ENCODE results near the gene RFTN1.

The RFTN1 gene

DNA sequence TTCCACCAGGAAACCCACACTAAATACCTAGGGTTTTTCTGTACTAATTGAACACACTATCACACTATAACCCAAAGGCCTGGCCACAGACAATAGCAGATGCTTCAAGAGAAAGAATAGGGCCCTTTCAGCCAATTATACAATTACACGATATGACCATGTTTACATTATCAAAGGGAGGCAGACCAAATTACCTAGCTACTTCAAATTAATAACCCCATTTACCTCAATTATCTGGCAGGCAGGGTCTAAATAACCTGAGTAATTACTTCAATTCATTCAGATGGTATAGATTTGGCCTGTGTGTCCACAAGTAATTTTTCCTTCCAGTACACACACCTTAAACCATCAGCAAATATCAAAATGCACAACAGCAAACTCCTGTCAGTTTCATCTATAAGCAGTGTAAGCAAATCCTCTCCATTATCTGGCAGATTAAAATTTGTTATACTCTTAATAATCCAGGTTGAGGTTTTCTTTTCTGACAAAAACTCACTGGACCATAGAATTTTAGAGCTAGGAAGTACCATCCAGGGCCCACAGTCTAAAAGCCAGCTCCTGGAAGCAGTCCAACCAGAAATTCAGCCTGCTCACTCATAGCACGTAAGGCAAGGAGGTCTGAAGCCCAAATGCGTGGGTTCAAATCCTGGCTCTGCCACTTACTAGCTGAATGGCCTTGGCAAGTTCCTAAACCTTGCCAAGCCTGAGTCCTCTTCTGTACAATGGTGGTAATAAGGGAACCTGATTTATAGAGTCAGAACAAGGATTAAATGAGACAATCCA lies 51.8 kb downstream of the RFTN1 start:
- in situ Hi-C loops (cut with MboI; ENCODE audit: low pct_unique_long_range_greater_than_20kb, low sequenced_read_pairs, unreplicated experiment), result no loop called here
- TF ChIP-seq, protein P1, sequence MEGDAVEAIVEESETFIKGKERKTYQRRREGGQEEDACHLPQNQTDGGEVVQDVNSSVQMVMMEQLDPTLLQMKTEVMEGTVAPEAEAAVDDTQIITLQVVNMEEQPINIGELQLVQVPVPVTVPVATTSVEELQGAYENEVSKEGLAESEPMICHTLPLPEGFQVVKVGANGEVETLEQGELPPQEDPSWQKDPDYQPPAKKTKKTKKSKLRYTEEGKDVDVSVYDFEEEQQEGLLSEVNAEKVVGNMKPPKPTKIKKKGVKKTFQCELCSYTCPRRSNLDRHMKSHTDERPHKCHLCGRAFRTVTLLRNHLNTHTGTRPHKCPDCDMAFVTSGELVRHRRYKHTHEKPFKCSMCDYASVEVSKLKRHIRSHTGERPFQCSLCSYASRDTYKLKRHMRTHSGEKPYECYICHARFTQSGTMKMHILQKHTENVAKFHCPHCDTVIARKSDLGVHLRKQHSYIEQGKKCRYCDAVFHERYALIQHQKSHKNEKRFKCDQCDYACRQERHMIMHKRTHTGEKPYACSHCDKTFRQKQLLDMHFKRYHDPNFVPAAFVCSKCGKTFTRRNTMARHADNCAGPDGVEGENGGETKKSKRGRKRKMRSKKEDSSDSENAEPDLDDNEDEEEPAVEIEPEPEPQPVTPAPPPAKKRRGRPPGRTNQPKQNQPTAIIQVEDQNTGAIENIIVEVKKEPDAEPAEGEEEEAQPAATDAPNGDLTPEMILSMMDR (IDR thresholded peaks at IDR 0.05; ENCODE audit: extremely low read depth, insufficient read depth, missing control alignments), result no peak
- no peak for DNase-seq (ENCODE audit: low spot score)

DNA sequence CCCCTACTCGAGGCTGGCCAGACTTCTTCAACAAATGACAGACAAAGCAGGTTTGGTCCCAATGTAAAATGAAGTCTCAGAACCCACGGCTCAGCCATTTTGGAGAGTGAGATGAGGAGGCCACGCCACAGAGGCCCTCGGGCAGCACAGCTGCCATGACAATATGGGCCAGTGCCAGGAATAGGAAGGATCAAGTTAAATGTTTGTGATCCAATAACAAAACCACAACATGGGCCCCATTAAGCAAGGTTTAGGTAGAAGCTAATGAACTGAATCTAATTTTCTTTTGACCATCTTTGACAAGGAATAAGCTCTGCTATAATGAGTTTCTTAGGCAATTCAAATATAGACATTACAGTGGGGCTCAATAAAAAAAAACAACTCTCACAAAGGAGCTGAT lies 52.6 kb downstream of the RFTN1 start:
- in situ Hi-C loops (cut with MboI; ENCODE audit: low pct_unique_long_range_greater_than_20kb, low sequenced_read_pairs, unreplicated experiment), result no loop called here
- TF ChIP-seq, protein P1 (IDR thresholded peaks at IDR 0.05; ENCODE audit: extremely low read depth, insufficient read depth, missing control alignments), result no peak
- no peak for DNase-seq (ENCODE audit: low spot score)

DNA sequence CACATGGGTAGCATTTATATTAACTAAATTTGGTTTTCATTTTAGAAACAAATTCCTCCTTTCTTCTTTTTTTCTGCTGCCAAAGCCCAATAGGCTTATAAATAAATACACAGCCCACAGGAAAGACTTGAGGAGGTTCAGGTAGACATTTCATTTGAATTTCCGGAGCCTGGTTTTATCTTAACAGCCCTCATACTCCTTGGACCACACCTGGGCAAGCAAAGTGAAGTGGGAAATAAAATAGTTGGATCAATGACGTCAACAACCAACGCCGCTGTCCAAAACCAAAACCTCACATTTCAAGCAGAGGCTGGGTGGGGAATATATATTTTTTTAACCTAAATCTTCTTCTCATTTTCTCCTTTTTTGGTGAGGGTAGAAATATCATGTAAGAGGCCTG lies 53.2 kb downstream of the RFTN1 start:
- no peak for DNase-seq (ENCODE audit: low spot score)
- in situ Hi-C loops (cut with MboI; ENCODE audit: low pct_unique_long_range_greater_than_20kb, low sequenced_read_pairs, unreplicated experiment), result no loop called here
- TF ChIP-seq, protein P1 (IDR thresholded peaks at IDR 0.05; ENCODE audit: extremely low read depth, insufficient read depth, missing control alignments), result no peak

DNA sequence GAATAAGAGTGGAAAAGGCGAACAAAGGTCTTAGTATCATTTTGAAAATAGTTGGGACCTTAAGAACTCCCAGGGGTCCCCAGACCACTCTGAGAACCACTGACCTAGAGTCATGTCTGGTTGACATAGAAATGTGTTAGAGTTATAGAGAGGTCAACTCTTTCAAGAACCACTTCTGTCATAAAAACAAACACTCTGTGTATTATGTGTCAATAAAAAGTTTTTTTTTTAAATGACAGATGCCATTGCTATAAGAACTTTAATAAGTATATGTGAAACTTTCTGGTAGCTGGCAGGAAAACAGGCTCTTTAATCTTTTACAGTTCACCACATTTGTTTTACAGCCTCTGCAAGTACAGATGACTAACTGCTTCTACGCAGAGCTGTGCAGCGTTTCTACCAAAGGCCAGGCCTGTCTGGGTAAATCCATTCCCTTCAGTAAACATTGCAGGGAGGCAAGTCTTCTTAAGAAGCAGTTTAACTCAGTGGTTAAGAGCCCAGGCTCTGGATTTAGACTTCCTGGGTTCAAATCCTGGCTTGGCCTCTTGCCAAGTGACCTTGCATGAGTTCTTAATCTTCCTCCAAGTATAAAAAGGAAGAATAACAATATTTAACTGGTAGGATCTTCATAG lies 56.6 kb downstream of the RFTN1 start:
- in situ Hi-C loops (cut with MboI; ENCODE audit: low pct_unique_long_range_greater_than_20kb, low sequenced_read_pairs, unreplicated experiment), result no loop called here
- TF ChIP-seq, protein P1 (IDR thresholded peaks at IDR 0.05; ENCODE audit: extremely low read depth, insufficient read depth, missing control alignments), result no peak
- DNase-seq (ENCODE audit: low spot score), result no peak

DNA sequence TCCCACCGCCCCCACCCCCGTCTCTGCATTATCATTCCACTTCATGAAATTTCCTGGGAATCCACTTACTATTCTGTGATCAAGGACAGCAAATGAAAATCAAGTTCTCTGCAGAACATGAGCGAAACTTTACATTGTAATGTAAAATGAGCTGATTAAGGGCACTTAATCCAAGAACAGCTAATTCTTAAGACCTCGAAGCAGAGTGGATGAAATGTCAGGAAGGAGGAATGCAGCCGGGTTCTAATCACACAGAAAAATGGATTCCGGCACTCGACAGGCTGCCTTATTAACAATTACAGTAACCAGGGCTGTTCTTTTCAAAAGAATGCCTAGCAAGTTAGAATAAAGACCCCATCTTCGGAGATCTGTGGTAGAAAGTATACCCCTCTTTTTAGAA lies 57.5 kb downstream of the RFTN1 start:
- no peak for DNase-seq (ENCODE audit: low spot score)
- in situ Hi-C loops (cut with MboI; ENCODE audit: low pct_unique_long_range_greater_than_20kb, low sequenced_read_pairs, unreplicated experiment), result no loop called here
- TF ChIP-seq, protein P1 (IDR thresholded peaks at IDR 0.05; ENCODE audit: extremely low read depth, insufficient read depth, missing control alignments), result no peak

DNA sequence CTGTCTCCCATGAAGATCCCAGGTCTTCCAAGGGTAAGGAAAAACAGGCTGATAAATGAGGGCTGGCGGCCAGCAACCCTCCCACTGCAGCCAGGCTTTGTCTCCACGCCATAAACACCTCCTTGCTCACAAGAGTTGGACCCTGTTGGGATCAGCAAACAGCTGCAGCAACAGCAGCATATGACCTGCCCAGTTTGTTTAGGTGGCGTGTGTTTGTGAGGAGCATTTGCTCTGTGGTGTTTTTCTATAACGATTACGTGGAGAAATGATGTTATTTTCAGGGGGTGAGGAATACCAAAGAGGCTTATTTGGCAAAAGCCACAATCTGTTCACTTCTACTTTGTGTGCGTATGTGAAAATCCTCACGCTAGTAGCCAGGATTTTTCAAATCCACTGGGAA lies 58.5 kb downstream of the RFTN1 start:
- in situ Hi-C loops (cut with MboI; ENCODE audit: low pct_unique_long_range_greater_than_20kb, low sequenced_read_pairs, unreplicated experiment), result no loop called here
- no peak for DNase-seq (ENCODE audit: low spot score)
- TF ChIP-seq, protein P1 (IDR thresholded peaks at IDR 0.05; ENCODE audit: extremely low read depth, insufficient read depth, missing control alignments), result no peak

All from GM13977 (cell line).